K562 (cell line): ENCODE data around the gene CLDN20. TPM values are rescaled to one million over a fixed set of nuclear protein-coding genes. Genes with fewer than 3 reads are reported as not detected.

Experiments used
- ATAC-seq: fragments of 200-7000 bp; cut with Tn5 transposase; 3 replicates; pipeline ENCODE4 v1.9.1; 2020; ENCODE audit warnings: moderate library complexity
- BruUV-seq: library from RNA; stranded (reverse); fragments of 400-500 nt; replicated peaks from 2 replicates; lab custom pipeline; 2021; lab: Mats Ljungman, UMichigan
- CTCF ChIA-PET: fragments of 300-600 bp; formaldehyde crosslinking; extraction: SDS; loops from one replicate; lab custom pipeline; 2021; ENCODE audit warnings: low intra/inter-chr PET ratio; lab: Yijun Ruan, JAX
- POLR2A ChIA-PET: fragments of 300-600, 350-650 bp; sonication (Branson Sonifier 250); formaldehyde crosslinking; extraction: SDS; loops from one replicate; lab custom pipeline; 2021; ENCODE audit warnings: antibody characterized with exemption, inconsistent platforms; lab: Yijun Ruan, JAX
- DNase-seq, 4 experiments: peaks; one replicate each; pipeline versions ENCODE4 v3.0.0 to v3.0.0-alpha.2; 2011 to 2018; ENCODE audit warnings: low spot score in 3 of 4, mixed read lengths in 3 of 4; ENCODE audit errors: extremely low read depth in 1 of 4
- FAIRE-seq: peaks from 2 replicates; lab custom pipeline; 2011; peaks lifted over from hg19 to GRCh38; lab: Jason Lieb, UNC
- H2AFZ ChIP-seq: 2 replicates; pipeline ENCODE4 v1.6.0; 2011; ENCODE audit warnings: low read depth, low read length, control low read depth, inconsistent platforms
- H3K27ac ChIP-seq: fragments of 200-600 bp; 3 replicates; pipeline ENCODE4 v1.8.0; 2011; ENCODE audit warnings: low read depth, mild to moderate bottlenecking, control low read depth, inconsistent platforms, low read length, moderate library complexity, mixed read lengths; ENCODE audit errors: extremely low read depth
- H3K27me3 ChIP-seq, 2 experiments: fragments of 300-600 bp in 1 of 2; 2 replicates in 1 of 2; 3 replicates in 1 of 2; pipeline versions ENCODE4 v1.6.0 to v1.8.0; 2011; ENCODE audit warnings: inconsistent platforms in 2 of 2, low read length in 2 of 2, mild to moderate bottlenecking in 1 of 2, mixed read lengths in 1 of 2, moderate library complexity in 1 of 2; ENCODE audit not compliant: control insufficient read depth in 2 of 2, insufficient read depth in 2 of 2
- H3K36me3 ChIP-seq: fragments of 300-600 bp; 3 replicates; pipeline ENCODE4 v1.8.0; 2011; ENCODE audit warnings: mild to moderate bottlenecking, low read length, inconsistent platforms; ENCODE audit not compliant: control insufficient read depth, insufficient read depth
- H3K4me1 ChIP-seq, 2 experiments: fragments of 200-600 bp in 1 of 2; replicated peaks in 1 of 2; 2 replicates in 1 of 2; 3 replicates in 1 of 2; pipeline versions ENCODE4 v1.5.1 to v1.8.0; 2011; ENCODE audit warnings: inconsistent platforms in 2 of 2, low read length in 2 of 2, mild to moderate bottlenecking in 1 of 2, mixed read lengths in 1 of 2, moderate library complexity in 1 of 2; ENCODE audit not compliant: control insufficient read depth in 2 of 2, insufficient read depth in 2 of 2
- H3K4me2 ChIP-seq: 2 replicates; pipeline ENCODE4 v1.6.1; 2011; ENCODE audit warnings: low read length, control low read depth, inconsistent platforms, mixed read lengths; ENCODE audit not compliant: insufficient read depth
- H3K4me3 ChIP-seq: fragments of 200-600 bp; sonication (generic), shearing (Covaris generic); 2 replicates; pipeline ENCODE4 v1.5.1; 2016; ENCODE audit warnings: control low read depth, inconsistent platforms
- H3K79me2 ChIP-seq: fragments of 200-600 bp; 3 replicates; pipeline ENCODE4 v1.8.0; 2011; ENCODE audit warnings: low read length, inconsistent platforms; ENCODE audit not compliant: control insufficient read depth, insufficient read depth
- H3K9ac ChIP-seq, 2 experiments: 2 replicates each; pipeline versions ENCODE4 v1.6.0 to v1.6.1; 2011; ENCODE audit warnings: low read depth in 2 of 2, low read length in 2 of 2, control low read depth in 1 of 2, inconsistent platforms in 1 of 2, mild to moderate bottlenecking in 1 of 2, mixed read lengths in 1 of 2; ENCODE audit not compliant: insufficient read depth in 1 of 2
- H3K9me1 ChIP-seq: one replicate; pipeline ENCODE4 v1.6.0; 2011; ENCODE audit warnings: inconsistent platforms, mild to moderate bottlenecking, low read length, moderate library complexity; ENCODE audit not compliant: control insufficient read depth, insufficient read depth
- H3K9me3 ChIP-seq: replicated peaks from 2 replicates; pipeline ENCODE4 v1.5.1; 2011; ENCODE audit warnings: low read depth, low read length, inconsistent platforms; ENCODE audit not compliant: control insufficient read depth, insufficient read depth
- H4K20me1 ChIP-seq: replicated peaks from 2 replicates; pipeline ENCODE4 v1.6.1; 2011; ENCODE audit warnings: low read length, inconsistent platforms, mixed read lengths; ENCODE audit not compliant: control insufficient read depth, insufficient read depth
- ATF7 ChIP-seq: fragments of 450-650 bp; IDR thresholded peaks from 2 replicates; pipeline ENCODE4 v1.7.1; 2014; ENCODE audit warnings: mild to moderate bottlenecking, moderate library complexity
- BCL6 ChIP-seq: fragments of 250-450 bp; sonication (Bioruptor Pico); IDR thresholded peaks from 2 replicates; pipeline ENCODE4 v1.4.0; 2020
- CEBPB ChIP-seq: fragments of 450-650 bp; IDR thresholded peaks from 2 replicates; pipeline ENCODE4 v1.6.1; 2016; ENCODE audit warnings: missing genetic modification characterization, missing compliant biosample characterization
- CHD1 ChIP-seq: fragments of 200-600 bp; sonication (generic); IDR thresholded peaks from one replicate; pipeline ENCODE4 v1.6.1; 2012; ENCODE audit warnings: mild to moderate bottlenecking, moderate library complexity, low read length, inconsistent platforms
- FOXA1 ChIP-seq: fragments of 450-650 bp; IDR thresholded peaks from 2 replicates; pipeline ENCODE4 v1.6.1; 2016; ENCODE audit warnings: mild to moderate bottlenecking, borderline replicate concordance
- HNRNPUL1 ChIP-seq: fragments of 200-400 bp; formaldehyde crosslinking; IDR thresholded peaks from 2 replicates; pipeline ENCODE4 v1.6.1; 2017; ENCODE audit warnings: low read length
- KAT7 ChIP-seq: sonication (generic); formaldehyde crosslinking; IDR thresholded peaks from 2 replicates; pipeline ENCODE4 v1.8.0; 2022; ENCODE audit warnings: missing genetic modification reagents, mild to moderate bottlenecking, borderline replicate concordance
- MCM3 ChIP-seq: fragments of 450-650 bp; IDR thresholded peaks from 2 replicates; pipeline ENCODE4 v1.6.1; 2016
- MECOM ChIP-seq: fragments of 250-450 bp; sonication (Bioruptor Pico); IDR thresholded peaks from 2 replicates; pipeline ENCODE4 v1.8.0; 2022; ENCODE audit warnings: inconsistent platforms
- MYC ChIP-seq, 2 experiments: fragments of 250-450 bp in 1 of 2; sonication (Bioruptor Pico) in 1 of 2; IDR thresholded peaks; 2 replicates each; pipeline versions ENCODE4 v1.5.1 to v1.6.1; 2012 to 2021; ENCODE audit warnings: low read depth in 2 of 2, borderline replicate concordance in 1 of 2, improper control_type of control experiment in 1 of 2, low read length in 1 of 2, mild to moderate bottlenecking in 1 of 2, moderate library complexity in 1 of 2
- OTX1 ChIP-seq: fragments of 450-650 bp; formaldehyde crosslinking; IDR thresholded peaks from 2 replicates; pipeline ENCODE4 v1.4.0; 2022; ENCODE audit warnings: mild to moderate bottlenecking
- POLR2H ChIP-seq: IDR thresholded peaks from 2 replicates; pipeline ENCODE4 v1.6.1; 2016; ENCODE audit warnings: missing genetic modification characterization, low read depth, mild to moderate bottlenecking, control low read depth, missing compliant biosample characterization, moderate library complexity
- ZC3H11A ChIP-seq: IDR thresholded peaks from 2 replicates; pipeline ENCODE4 v1.6.1; 2012; ENCODE audit warnings: low read depth, low read length, improper control_type of control experiment
- WGBS: fragments of 100-300 bp; shearing (Covaris generic); methylation state at CpG from one replicate; pipeline ENCODE4 v1.1.6; 2016; ENCODE audit warnings: low coverage, mixed read lengths; ENCODE audit not compliant: insufficient coverage; ENCODE audit errors: missing lambda C conversion rate; 5-methylcytosine and 5-hydroxymethylcytosine counted together
- in situ Hi-C: fragments of 300-500 bp; cut with MboI; formaldehyde crosslinking; loops from 4 replicates; pipeline ENCODE4 v1.15.0; 2018; ENCODE audit warnings: inconsistent platforms, mixed read lengths
- intact Hi-C: fragments of 100-400 bp; cut with micrococcal nuclease; formaldehyde crosslinking; loops from 2 replicates; pipeline ENCODE4 v1.14.2; 2022
- polyA plus RNA-seq, 8 experiments: library from polyadenylated mRNA; depleted of rRNA in 4 of 8; stranded (reverse) in 5 of 8; unstranded in 3 of 8; fragments of >200 nt; fragmentation: Nextera tagmentation in 2 of 8; fragmentation: Illumina TruSeq in 1 of 8; extraction: Ambion mirVana in 2 of 8; extraction: Trizol in 1 of 8; gene quantifications; 2 replicates each; pipeline versions ENCODE4 v1.2.1 to v1.2.3, GENCODE V29; 2011 to 2014; ENCODE audit warnings: inconsistent platforms in 1 of 8, missing spikeins in 1 of 8
- total RNA-seq, 7 experiments: library from RNA; depleted of rRNA in 6 of 7; stranded (reverse); fragments of >200 nt in 6 of 7; fragmentation: Illumina TruSeq in 2 of 7; extraction: Trizol in 2 of 7; gene quantifications; 2 replicates each; pipeline versions ENCODE4 v1.2.1 to v1.2.3, GENCODE V29; 2011 to 2021; ENCODE audit warnings: low replicate concordance in 1 of 7
- TF ChIP-seq, protein P1 (sequence below), 3 experiments: fragments of 200-800 bp in 1 of 3; sonication (Bioruptor generic) in 1 of 3; sonication (generic) in 1 of 3; formaldehyde crosslinking in 1 of 3; IDR thresholded peaks; 2 replicates each; pipeline versions ENCODE4 v1.6.1 to v1.8.0; 2016 to 2022; ENCODE audit warnings: mild to moderate bottlenecking in 2 of 3, missing compliant biosample characterization in 2 of 3, missing genetic modification characterization in 2 of 3, missing genetic modification reagents in 1 of 3

Gene CLDN20
- total and polyA plus RNA-seq, 9 of the 15 experiments (the other 6 are each of a cell fraction or from before 2014, with no cell fraction given), result not detected

DNA sequence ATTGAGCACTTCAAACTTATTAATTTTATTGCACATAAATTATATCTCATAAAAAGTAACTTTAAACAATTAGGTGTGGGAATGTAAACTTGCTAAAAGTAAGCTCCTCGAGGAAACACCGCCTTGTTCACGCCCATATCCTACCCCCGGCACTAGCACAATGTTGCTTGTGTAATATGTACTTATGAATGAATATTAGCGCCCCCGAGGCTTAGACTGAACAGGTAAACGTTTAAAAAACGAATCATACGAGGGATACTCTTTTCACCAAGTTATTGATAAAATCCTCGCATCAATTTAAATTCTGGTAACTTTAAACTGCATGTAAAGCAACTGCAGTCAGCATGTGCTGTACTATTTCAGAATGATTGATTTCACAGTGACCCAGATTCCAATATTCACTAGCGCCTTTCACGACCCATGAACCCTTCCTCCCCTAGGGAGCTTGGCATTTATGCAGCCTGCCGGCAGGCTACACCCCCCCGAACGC is 49.8 kb downstream of the CLDN20 start:
- Histone ChIP-seq H2AFZ (peak overlapping the region; percentile 98), H3K36me3 (peaks cover 42% of the 10 kb centered on the region)
- peak; percentile 58 for ATAC-seq
- intact Hi-C loops, result loop anchor here (5.0 to 10.0 kb wide), 2 partner anchors 636 to 1371 kb away; no protein-coding TSS in a partner anchor
- TF ChIP-seq BCL6 (CRISPR knock-in tag), result no peak
- no peak for TF ChIP-seq OTX1 (CRISPR knock-in tag)
- 0 out of 2 replicates have a peak, but pooled peaks have one; percentile 3 for TF ChIP-seq POLR2H (tag)
- TF ChIP-seq, protein P1, sequence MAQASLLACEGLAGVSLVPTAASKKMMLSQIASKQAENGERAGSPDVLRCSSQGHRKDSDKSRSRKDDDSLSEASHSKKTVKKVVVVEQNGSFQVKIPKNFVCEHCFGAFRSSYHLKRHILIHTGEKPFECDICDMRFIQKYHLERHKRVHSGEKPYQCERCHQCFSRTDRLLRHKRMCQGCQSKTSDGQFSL (CRISPR knock-in tag; IDR thresholded peaks at IDR 0.05), result no peak
- TF ChIP-seq, protein P1 (tag; IDR thresholded peaks at IDR 0.05), result 0 out of 4 replicates have a peak, but pooled peaks of 1 of the 2 experiments have one; percentile 73
- no peak for TF ChIP-seq HNRNPUL1
- TF ChIP-seq FOXA1, result 0 out of 2 replicates have a peak, but pooled peaks have one; percentile 5
- 0 out of 2 replicates have a peak, but pooled peaks have one; percentile 4 for TF ChIP-seq MYC (IDR thresholded peaks at IDR 0.05; ENCODE audit: low read depth, low read length)
- no peak for TF ChIP-seq MYC (CRISPR knock-in tag; IDR thresholded peaks at IDR 0.05; ENCODE audit: borderline replicate concordance, low read depth)
- peak; percentile 54 for TF ChIP-seq CHD1
- no peak for TF ChIP-seq CEBPB (tag)
- no peak for TF ChIP-seq ATF7
- no peak for TF ChIP-seq MCM3
- TF ChIP-seq MECOM (CRISPR knock-in tag), result peak; percentile 20; the same call in 1 of the 2 replicates
- peak; percentile 91; the same call in 1 of the 2 replicates for TF ChIP-seq KAT7 (CRISPR knock-in tag)
- TF ChIP-seq ZC3H11A, result no peak
- TF ChIP-seq, all 486 proteins: peak for 7
- Histone ChIP-seq H3K4me3 (peak overlapping the region; percentile 88), H3K4me1 (peaks cover 4 to 7% of the 10 kb centered on the region in 2 experiments; a peak in 3 of 5 replicates), H4K20me1 (no peaks in the 10 kb centered on the region), H3K9me1 (no peaks in the 10 kb centered on the region), H3K27me3 (no peaks in the 10 kb centered on the region), H3K9ac (peak overlapping the region; percentile 88 to 99), H3K79me2 (peaks cover 26% of the 10 kb centered on the region), H3K27ac (peak overlapping the region; percentile 83), H3K4me2 (peak overlapping the region; percentile 94), H3K9me3 (no peaks in the 10 kb centered on the region)
- ChIA-PET CTCF (no interaction called here), POLR2A (interaction anchor here (0.6 to 1.5 kb wide), 2 partner anchors 13 to 404 kb away, joined by 3 to 4 read pairs; no protein-coding TSS in a partner anchor)
- DNase-seq (peak in 2 of 4 experiments; percentile 17 to 47), FAIRE-seq (no peak)
- WGBS, result under 1% methylated on average over 15 of the region's 15 CpGs
- in situ Hi-C loops, result loop anchor here (25.0 kb wide), 1 partner anchor 1874 kb away; no protein-coding TSS in a partner anchor
- no TSS peak for BruUV-seq
